Stomach (tissue), 9 donors: ENCODE results near the gene MED15. TPM values are rescaled to one million over a fixed set of nuclear protein-coding genes. Genes with fewer than 3 reads are reported as not detected.
"Not testable (repeated sequence)": the region's sequence is repeated elsewhere in the genome, so short reads cannot be mapped to it uniquely, and the experiment has no call there.

Experiments
- DNase-seq, 2 donors: peaks; one replicate each; pipeline versions ENCODE4 v3.0.0 to v3.0.0-alpha.2; 2013 to 2019
- H3K27ac ChIP-seq, 5 donors: fragments of 200-600 bp in 4 of 5; sonication (generic) in 4 of 5; one replicate each; pipeline ENCODE4 v1.5.1; 2013 to 2019; ENCODE audit warnings: mild to moderate bottlenecking in 1 of 5, moderate library complexity in 1 of 5
- H3K27me3 ChIP-seq, 3 donors: fragments of 200-600 bp; sonication (generic); one replicate each; pipeline ENCODE4 v1.5.1; 2017 to 2019; ENCODE audit warnings: mixed run types in 1 of 3
- H3K36me3 ChIP-seq, 4 donors: fragments of 200-600 bp; sonication (generic); 1 replicate in 3 of 4; 2 replicates in 1 of 4; pipeline ENCODE4 v1.5.1; 2016 to 2019
- H3K4me1 ChIP-seq, 4 donors: fragments of 200-600 bp; sonication (generic); one replicate each; pipeline ENCODE4 v1.5.1; 2016 to 2019
- H3K4me3 ChIP-seq, 4 donors: fragments of 200-600 bp; sonication (generic) in 3 of 4; one replicate each; pipeline ENCODE4 v1.5.1; 2016 to 2019; ENCODE audit warnings: mild to moderate bottlenecking in 1 of 4
- H3K9me3 ChIP-seq, 4 donors: fragments of 200-600 bp; sonication (generic); one replicate each; pipeline ENCODE4 v1.5.1; 2016 to 2019
- CTCF ChIP-seq, 7 experiments: fragments of 450-650 bp in 4 of 7; fragments of 200-600 bp in 3 of 7; sonication (generic) in 3 of 7; IDR thresholded peaks; one replicate each; pipeline ENCODE4 v1.5.1; 2016 to 2019; ENCODE audit warnings: antibody characterized with exemption in 7 of 7, control low read depth in 2 of 7, mild to moderate bottlenecking in 1 of 7
- EP300 ChIP-seq: sonication (generic); formaldehyde crosslinking; IDR thresholded peaks from one replicate; pipeline ENCODE4 v1.6.1; 2017; ENCODE audit warnings: antibody characterized with exemption
- POLR2A ChIP-seq, 4 donors: fragments of 450-650 bp; IDR thresholded peaks; one replicate each; pipeline ENCODE4 v1.6.1; 2016; ENCODE audit warnings: antibody characterized with exemption in 4 of 4, control low read depth in 2 of 4, mild to moderate bottlenecking in 1 of 4, moderate library complexity in 1 of 4
- POLR2AphosphoS5 ChIP-seq, 3 donors: sonication (generic); formaldehyde crosslinking; IDR thresholded peaks; one replicate each; pipeline ENCODE4 v1.6.1; 2016; ENCODE audit warnings: antibody characterized with exemption in 3 of 3
- WGBS, 5 donors: extraction: QIAGEN DNeasy Blood & Tissue Kit in 3 of 5; methylation state at CpG; one replicate each; pipeline versions ENCODE4 v1.1.5 to v1.1.7; 2013 to 2018; 5-methylcytosine and 5-hydroxymethylcytosine counted together
- intact Hi-C: fragments of 100-400 bp; cut with DNase I; formaldehyde crosslinking; loops from one replicate; pipeline ENCODE4 v1.15.1; 2023; ENCODE audit warnings: low total_unique reads
- polyA plus RNA-seq, 3 donors: library from polyadenylated mRNA; stranded (reverse); fragments of 200-250 nt; gene quantifications; one replicate each; pipeline ENCODE4 v1.2.3, GENCODE V29; 2013
- total RNA-seq, 5 donors: library from RNA; depleted of rRNA; stranded (reverse); fragments of >200 nt; gene quantifications; one replicate each; pipeline versions ENCODE4 v1.1.0 to v1.2.3, GENCODE V29; 2014 to 2016
- donor health status: healthy with polysubstance abuse.
- donor health status: Bipolar disorder and iron deficiency.
- donor health status: healthy.

The MED15 gene
- total and polyA plus RNA-seq, 8 donors = 28.3 to 289 (median 69.6) TPM

GRCh38 chr22:20533879-20534265 lies 26.5 kb downstream of the MED15 start:
- no peak for DNase-seq
- WGBS, 5 donors = 60 to 85% (median 70%) methylated on average over 3 of the region's 3 CpGs
- Histone ChIP-seq H3K27me3 (no peaks in the 10 kb centered on the region), H3K9me3 (no peaks in the 10 kb centered on the region), H3K4me1 (peaks cover 44 to 81% (median 60%) of the 10 kb centered on the region in 4 donors), H3K36me3 (peaks cover 9 to 34% (median 27%) of the 10 kb centered on the region in 4 donors), H3K4me3 (no peak overlapping the region), H3K27ac (peak overlapping the region in 2 of 5 donors; percentile 73 to 82)
- TF ChIP-seq CTCF (IDR thresholded peaks at IDR 0.05) (no peak), EP300 (no peak), POLR2A (IDR thresholded peaks at IDR 0.05) (no peak), POLR2AphosphoS5 (IDR thresholded peaks at IDR 0.05) (no peak)
- intact Hi-C loops = no loop called here

GRCh38 chr22:20536590-20537324 lies 29.3 kb downstream of the MED15 start:
- peaks cover 22 to 52% (median 41%) of the 10 kb centered on the region in 4 donors for H3K4me1 ChIP-seq
- no peak for TF ChIP-seq POLR2A (IDR thresholded peaks at IDR 0.05)
- intact Hi-C loops = no loop called here
- 76 to 83% (median 81%) methylated on average over 12 of the region's 12 CpGs for WGBS, 5 donors
- peak in 1 of 2 donors; percentile 32 for DNase-seq
- peaks cover 20 to 58% (median 53%) of the 10 kb centered on the region in 4 donors for H3K36me3 ChIP-seq
- no peaks in the 10 kb centered on the region for H3K9me3 ChIP-seq
- no peak overlapping the region for H3K4me3 ChIP-seq
- H3K27me3 ChIP-seq = no peaks in the 10 kb centered on the region
- H3K27ac ChIP-seq = peak overlapping the region in 2 of 5 donors; percentile 16 to 29

- peaks cover 20 to 59% (median 58%) of the 10 kb centered on the region in 4 donors for H3K36me3 ChIP-seq
- intact Hi-C loops = no loop called here
Observed at GRCh38 chr22:20537325-20537756, 29.9 kb downstream of the MED15 start.

GRCh38 chr22:20537983-20538382 lies 30.6 kb downstream of the MED15 start:
- H3K27me3 ChIP-seq = no peaks in the 10 kb centered on the region
- WGBS, 5 donors = 89 to 96% (median 95%) methylated on average over 7 of the region's 7 CpGs
- intact Hi-C loops = no loop called here
- H3K27ac ChIP-seq = no peak overlapping the region
- peaks cover 11 to 40% (median 29%) of the 10 kb centered on the region in 4 donors for H3K4me1 ChIP-seq
- no peak for DNase-seq
- no peaks in the 10 kb centered on the region for H3K9me3 ChIP-seq
- no peak overlapping the region for H3K4me3 ChIP-seq
- peaks cover 20 to 64% (median 60%) of the 10 kb centered on the region in 4 donors for H3K36me3 ChIP-seq
- TF ChIP-seq EP300 (no peak), CTCF (IDR thresholded peaks at IDR 0.05) (no peak), POLR2AphosphoS5 (IDR thresholded peaks at IDR 0.05) (no peak), POLR2A (IDR thresholded peaks at IDR 0.05) (no peak)

More at GRCh38 chr22:20537325-20537756, 29.9 kb downstream of the MED15 start:
- no peak for TF ChIP-seq CTCF (IDR thresholded peaks at IDR 0.05)
- TF ChIP-seq POLR2AphosphoS5 (IDR thresholded peaks at IDR 0.05) = no peak
- no peak for TF ChIP-seq POLR2A (IDR thresholded peaks at IDR 0.05)
- TF ChIP-seq EP300 = no peak
- no peak overlapping the region for H3K4me3 ChIP-seq
- H3K9me3 ChIP-seq = no peaks in the 10 kb centered on the region
- H3K4me1 ChIP-seq = peaks cover 16 to 46% (median 35%) of the 10 kb centered on the region in 4 donors
- peak overlapping the region in 1 of 5 donors; percentile 29 for H3K27ac ChIP-seq
- WGBS, 5 donors = 87 to 100% (median 95%) methylated on average over 3 of the region's 3 CpGs
- H3K27me3 ChIP-seq = no peaks in the 10 kb centered on the region
- DNase-seq = no peak

GRCh38 chr22:20538875-20539274 lies 31.5 kb downstream of the MED15 start:
- H3K27me3 ChIP-seq, H3K9me3 ChIP-seq, H3K27ac ChIP-seq, intact Hi-C loops, H3K4me3 ChIP-seq, DNase-seq: not testable (repeated sequence)
- WGBS, 5 donors = 94 to 99% (median 98%) methylated on average over 8 of the region's 8 CpGs
- Histone ChIP-seq H3K36me3 (peaks cover 20 to 64% (median 60%) of the 10 kb centered on the region in 4 donors), H3K4me1 (peaks cover 8 to 31% (median 22%) of the 10 kb centered on the region in 4 donors)
